Keratinocyte (primary cell): Measurements from ENCODE around the gene ZNF282. TPM values are rescaled to one million over a fixed set of nuclear protein-coding genes. Genes with fewer than 3 reads are reported as not detected.

ENCODE experiments used
- DNase-seq: peaks from one replicate; pipeline ENCODE4 v3.0.0-alpha.2; 2011; ENCODE audit warnings: low read depth, missing footprints, low spot score
- FAIRE-seq: peaks from 2 replicates; lab custom pipeline; 2011; peaks lifted over from hg19 to GRCh38; lab: Jason Lieb, UNC
- H2AFZ ChIP-seq: 2 replicates; pipeline ENCODE4 v1.6.0; 2012; ENCODE audit warnings: low read length, control low read depth, inconsistent platforms; ENCODE audit not compliant: control insufficient read depth
- H3K27ac ChIP-seq: 2 replicates; pipeline ENCODE4 v1.5.1; 2011; ENCODE audit warnings: low read length; ENCODE audit not compliant: control insufficient read depth, insufficient read depth
- H3K27me3 ChIP-seq: 3 replicates; pipeline ENCODE4 v1.6.0; 2011; ENCODE audit warnings: low read length; ENCODE audit not compliant: control insufficient read depth, insufficient read depth; ENCODE audit errors: extremely low read depth
- H3K36me3 ChIP-seq, 2 experiments: 2 replicates in 1 of 2; 3 replicates in 1 of 2; pipeline ENCODE4 v1.5.1; 2011; ENCODE audit warnings: low read length in 2 of 2, mild to moderate bottlenecking in 1 of 2; ENCODE audit not compliant: control insufficient read depth in 2 of 2, insufficient read depth in 2 of 2; ENCODE audit errors: extremely low read depth in 1 of 2
- H3K4me1 ChIP-seq: 3 replicates; pipeline ENCODE4 v1.5.1; 2011; ENCODE audit warnings: low read length; ENCODE audit not compliant: control insufficient read depth, insufficient read depth; ENCODE audit errors: extremely low read depth
- H3K4me2 ChIP-seq: 3 replicates; pipeline ENCODE4 v1.6.0; 2011; ENCODE audit warnings: low read depth, low read length; ENCODE audit not compliant: control insufficient read depth, insufficient read depth; ENCODE audit errors: extremely low read depth
- H3K4me3 ChIP-seq, 3 experiments: fragments of 200-600 bp in 1 of 3; sonication (generic) in 1 of 3; 2 replicates in 2 of 3; 3 replicates in 1 of 3; pipeline ENCODE4 v1.5.1; 2011 to 2016; ENCODE audit warnings: low read length in 3 of 3, mild to moderate bottlenecking in 3 of 3, control low read depth in 2 of 3, inconsistent platforms in 1 of 3, low read depth in 1 of 3, mixed read lengths in 1 of 3, mixed run types in 1 of 3, moderate library complexity in 1 of 3; ENCODE audit not compliant: control insufficient read depth in 2 of 3, insufficient read depth in 2 of 3; ENCODE audit errors: extremely low read depth in 1 of 3
- H3K79me2 ChIP-seq: 2 replicates; pipeline ENCODE4 v1.6.0; 2012; ENCODE audit warnings: low read length; ENCODE audit not compliant: control insufficient read depth, insufficient read depth
- H3K9ac ChIP-seq: 3 replicates; pipeline ENCODE4 v1.6.0; 2011; ENCODE audit warnings: low read length; ENCODE audit not compliant: control insufficient read depth, insufficient read depth; ENCODE audit errors: extremely low read depth
- H3K9me1 ChIP-seq: 3 replicates; pipeline ENCODE4 v1.6.0; 2011; ENCODE audit warnings: low read length; ENCODE audit not compliant: control insufficient read depth, insufficient read depth; ENCODE audit errors: extremely low read depth
- H3K9me3 ChIP-seq: 2 replicates; pipeline ENCODE4 v1.5.1; 2012; ENCODE audit warnings: low read depth, low read length; ENCODE audit not compliant: control insufficient read depth
- H4K20me1 ChIP-seq: 3 replicates; pipeline ENCODE4 v1.6.0; 2011; ENCODE audit warnings: low read length; ENCODE audit not compliant: control insufficient read depth, insufficient read depth; ENCODE audit errors: extremely low read depth
- EZH2 ChIP-seq: IDR thresholded peaks from one replicate; pipeline ENCODE4 v1.6.1; 2012; ENCODE audit warnings: inconsistent platforms, mild to moderate bottlenecking, low read length, moderate library complexity
- dilution Hi-C: fragments of 300-500 bp; cut with MboI; formaldehyde crosslinking; loops from one replicate; pipeline ENCODE4 v1.7.0; 2020; ENCODE audit warnings: low sequenced_read_pairs; ENCODE audit not compliant: extremely low pct_ligation_motif_present
- polyA plus RNA-seq, 5 experiments: library from polyadenylated mRNA; depleted of rRNA in 3 of 5; stranded (reverse) in 3 of 5; stranded (forward) in 1 of 5; unstranded in 1 of 5; fragments of >200 nt; gene quantifications; 1 replicate in 1 of 5; 2 replicates in 3 of 5; 3 replicates in 1 of 5; pipeline versions ENCODE4 v1.2.1 to v1.2.3, GENCODE V29; 2011 to 2012; ENCODE audit warnings: missing spikeins in 2 of 5, low read depth in 1 of 5, low replicate concordance in 1 of 5
- TF ChIP-seq, protein P1 (sequence below), 3 experiments: IDR thresholded peaks in 1 of 3; conservative IDR thresholded peaks in 1 of 3; optimal IDR thresholded peaks in 1 of 3; 2 replicates in 2 of 3; 3 replicates in 1 of 3; pipeline versions ENCODE3 to v1.5.1; 2011; ENCODE audit warnings: low read length in 3 of 3, mild to moderate bottlenecking in 3 of 3, moderate library complexity in 2 of 3, control low read depth in 1 of 3, inconsistent platforms in 1 of 3; ENCODE audit not compliant: insufficient read depth in 2 of 3; ENCODE audit errors: extremely low read depth in 1 of 3

ZNF282 gene
- polyA plus RNA-seq, 1 donor (not counting 4 experiments of a cell fraction or from before 2014, with no cell fraction given) = 13.1 TPM

DNA sequence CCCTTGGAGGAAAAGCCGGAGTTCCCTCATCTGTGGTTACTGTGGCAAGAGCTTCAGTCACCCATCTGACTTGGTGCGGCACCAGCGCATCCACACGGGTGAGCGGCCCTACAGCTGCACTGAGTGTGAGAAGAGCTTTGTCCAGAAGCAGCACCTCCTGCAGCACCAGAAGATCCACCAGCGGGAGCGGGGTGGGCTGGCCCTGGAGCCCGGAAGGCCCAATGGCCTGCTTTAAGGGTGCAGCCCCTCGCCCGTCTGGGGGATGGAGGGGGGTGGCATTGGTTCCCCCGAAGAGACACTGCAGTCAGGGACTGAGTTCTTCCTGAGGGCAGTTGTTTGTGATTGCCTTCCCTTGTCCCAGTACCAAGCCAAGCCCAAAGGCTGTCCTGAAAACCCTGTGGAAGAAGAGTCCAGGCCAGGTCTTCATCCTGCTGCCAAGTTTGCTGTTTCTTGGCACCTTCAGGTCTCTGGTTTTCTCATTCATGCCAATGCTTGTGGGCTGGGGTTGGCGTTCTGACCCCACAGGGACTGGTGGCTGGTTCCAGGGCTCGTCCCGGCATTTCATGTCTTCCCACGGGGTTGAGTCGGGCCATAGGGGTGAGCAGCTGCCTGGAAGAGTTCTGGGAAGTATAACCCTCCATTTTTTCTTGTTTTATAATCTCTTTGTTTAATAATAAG lies 59.0 kb downstream of the ZNF282 start:
- FAIRE-seq (no peak), DNase-seq (no peak)
- no peaks in the 10 kb centered on the region for H3K79me2 ChIP-seq
- H4K20me1 ChIP-seq = no peaks in the 10 kb centered on the region
- no peak overlapping the region for H3K9ac ChIP-seq
- no peak overlapping the region for H3K4me2 ChIP-seq
- no peak for TF ChIP-seq EZH2
- H3K36me3 ChIP-seq = peaks cover 16 to 30% of the 10 kb centered on the region in 2 experiments
- H2AFZ ChIP-seq = no peak overlapping the region
- H3K9me3 ChIP-seq = no peaks in the 10 kb centered on the region
- dilution Hi-C loops = no loop called here
- no peaks in the 10 kb centered on the region for H3K27me3 ChIP-seq
- no peak overlapping the region for H3K27ac ChIP-seq
- H3K4me1 ChIP-seq = peaks cover 15% of the 10 kb centered on the region
- no peaks in the 10 kb centered on the region for H3K9me1 ChIP-seq
- H3K4me3 ChIP-seq = no peak overlapping the region

DNA sequence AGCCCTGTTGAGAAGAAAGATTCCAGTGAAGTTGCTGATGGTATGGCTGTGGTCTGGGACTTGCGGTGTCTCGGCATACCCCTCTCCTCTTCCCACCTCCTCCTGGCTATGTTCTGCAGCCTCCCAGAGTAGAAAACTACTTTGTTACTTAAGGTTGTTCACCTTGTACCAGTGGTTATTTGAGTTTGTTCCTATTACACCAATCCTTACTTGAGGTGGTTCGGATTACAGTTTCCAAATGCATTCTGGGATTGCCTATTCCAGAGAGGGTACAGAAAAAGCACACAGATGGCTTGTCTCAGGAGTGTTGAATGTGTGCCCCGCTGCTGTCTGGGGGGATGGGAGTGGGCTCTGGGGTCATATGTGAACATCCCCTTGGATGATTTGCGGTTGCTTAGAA lies 59.8 kb downstream of the ZNF282 start:
- Histone ChIP-seq H3K9ac (no peak overlapping the region), H3K36me3 (peaks cover 16 to 30% of the 10 kb centered on the region in 2 experiments), H3K27me3 (no peaks in the 10 kb centered on the region), H3K4me1 (peaks cover 15% of the 10 kb centered on the region), H3K9me3 (no peaks in the 10 kb centered on the region), H3K4me3 (no peak overlapping the region), H3K79me2 (no peaks in the 10 kb centered on the region), H3K27ac (no peak overlapping the region), H3K4me2 (no peak overlapping the region), H4K20me1 (no peaks in the 10 kb centered on the region), H3K9me1 (no peaks in the 10 kb centered on the region), H2AFZ (no peak overlapping the region)
- FAIRE-seq = no peak
- dilution Hi-C loops = no loop called here
- no peak for TF ChIP-seq EZH2
- TF ChIP-seq, protein P1, sequence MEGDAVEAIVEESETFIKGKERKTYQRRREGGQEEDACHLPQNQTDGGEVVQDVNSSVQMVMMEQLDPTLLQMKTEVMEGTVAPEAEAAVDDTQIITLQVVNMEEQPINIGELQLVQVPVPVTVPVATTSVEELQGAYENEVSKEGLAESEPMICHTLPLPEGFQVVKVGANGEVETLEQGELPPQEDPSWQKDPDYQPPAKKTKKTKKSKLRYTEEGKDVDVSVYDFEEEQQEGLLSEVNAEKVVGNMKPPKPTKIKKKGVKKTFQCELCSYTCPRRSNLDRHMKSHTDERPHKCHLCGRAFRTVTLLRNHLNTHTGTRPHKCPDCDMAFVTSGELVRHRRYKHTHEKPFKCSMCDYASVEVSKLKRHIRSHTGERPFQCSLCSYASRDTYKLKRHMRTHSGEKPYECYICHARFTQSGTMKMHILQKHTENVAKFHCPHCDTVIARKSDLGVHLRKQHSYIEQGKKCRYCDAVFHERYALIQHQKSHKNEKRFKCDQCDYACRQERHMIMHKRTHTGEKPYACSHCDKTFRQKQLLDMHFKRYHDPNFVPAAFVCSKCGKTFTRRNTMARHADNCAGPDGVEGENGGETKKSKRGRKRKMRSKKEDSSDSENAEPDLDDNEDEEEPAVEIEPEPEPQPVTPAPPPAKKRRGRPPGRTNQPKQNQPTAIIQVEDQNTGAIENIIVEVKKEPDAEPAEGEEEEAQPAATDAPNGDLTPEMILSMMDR (optimal IDR thresholded peaks at IDR 0.05 in 1 of 3, IDR thresholded peaks at IDR 0.05 in 1 of 3, conservative IDR thresholded peaks at IDR 0.05 in 1 of 3; ENCODE audit: extremely low read depth in 1 of 3, insufficient read depth in 2 of 3, low read length in 3 of 3) = no peak
- DNase-seq = no peak
